DMS153 (cell line): Measurements from ENCODE around the gene PTPRH.

Experiments
- DNase-seq: peaks from one replicate; lab custom pipeline; 2025; lab: John Stamatoyannopoulos, UW

Gene PTPRH

DNA sequence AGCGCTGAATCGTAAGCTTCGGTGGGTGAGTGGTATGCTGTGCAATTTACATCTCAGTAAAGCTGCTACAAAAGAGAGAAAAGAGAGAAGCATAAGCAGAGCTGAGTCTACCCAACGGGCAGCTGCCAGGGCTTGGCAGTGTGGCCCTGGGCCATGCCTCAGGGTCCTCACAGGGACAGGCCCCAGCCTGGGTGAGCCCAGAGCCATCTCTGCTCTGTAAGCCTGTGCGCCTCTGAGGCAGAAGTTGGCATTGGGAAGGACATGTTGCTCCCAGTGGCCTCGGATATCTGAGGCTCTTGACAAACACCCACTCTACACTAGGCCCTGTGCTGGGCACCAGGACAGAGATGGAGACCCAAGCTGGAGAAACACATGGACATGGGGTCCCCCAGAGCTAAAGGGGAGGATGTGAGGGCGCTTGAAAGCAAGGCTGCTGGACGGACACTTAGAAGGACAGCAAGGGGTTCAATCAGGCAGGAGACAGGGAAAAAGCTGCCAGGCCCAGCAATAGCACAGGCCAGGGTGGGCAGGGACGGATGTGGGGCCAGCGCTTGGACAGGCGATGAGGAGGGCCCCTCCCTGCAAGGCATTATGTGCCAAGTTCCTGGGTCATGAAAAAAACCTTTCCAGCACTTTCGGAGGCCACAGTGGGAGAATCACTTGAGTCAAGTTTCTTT, 34.8 kb upstream of the PTPRH start:
- no peak for DNase-seq

DNA sequence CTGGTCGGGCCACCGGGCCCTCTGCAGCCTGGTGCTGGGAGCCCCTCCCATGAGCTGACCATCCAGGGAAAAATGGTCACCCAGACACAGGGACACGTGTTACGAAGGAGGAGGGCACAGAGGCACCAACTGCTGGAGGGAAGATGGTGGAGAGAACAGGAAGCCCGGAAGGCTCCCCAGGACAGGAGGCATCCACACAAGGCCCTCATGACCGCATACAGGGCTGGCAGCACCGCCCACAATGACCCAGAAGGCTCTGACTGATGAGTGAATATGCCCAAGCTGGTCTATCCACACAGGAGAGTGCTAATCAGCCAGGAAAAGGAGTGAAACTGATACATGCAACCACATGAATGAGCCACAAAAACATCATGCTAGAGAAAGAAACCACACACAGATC, 33.2 kb upstream of the PTPRH start:
- no peak for DNase-seq

DNA sequence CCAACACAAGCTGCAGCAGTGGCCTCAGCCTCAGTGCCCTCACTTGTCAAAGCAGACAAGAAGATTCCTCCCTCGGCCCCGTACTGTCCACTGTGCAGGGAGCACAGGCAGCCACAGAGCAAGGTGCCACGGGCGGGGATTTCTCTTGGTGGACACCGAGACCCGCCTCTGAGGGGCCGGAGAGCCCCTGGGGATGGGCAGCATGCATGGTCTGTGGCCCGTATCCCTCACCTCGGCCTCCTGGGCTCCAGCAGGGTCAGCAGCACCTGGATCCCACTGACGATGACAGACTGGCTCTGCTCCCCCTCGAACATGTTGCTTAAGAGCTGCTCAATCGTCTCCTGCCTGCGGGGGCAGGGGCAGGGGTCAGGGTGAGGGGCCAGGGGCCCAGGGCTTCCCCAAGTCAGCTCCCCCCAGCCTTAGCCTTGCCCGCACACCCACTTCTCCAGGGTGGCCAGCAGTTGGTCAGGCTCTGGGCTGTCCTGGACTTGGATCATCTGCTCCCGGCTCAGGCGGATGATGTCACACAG, 32.7 kb upstream of the PTPRH start:
- no peak for DNase-seq

DNA sequence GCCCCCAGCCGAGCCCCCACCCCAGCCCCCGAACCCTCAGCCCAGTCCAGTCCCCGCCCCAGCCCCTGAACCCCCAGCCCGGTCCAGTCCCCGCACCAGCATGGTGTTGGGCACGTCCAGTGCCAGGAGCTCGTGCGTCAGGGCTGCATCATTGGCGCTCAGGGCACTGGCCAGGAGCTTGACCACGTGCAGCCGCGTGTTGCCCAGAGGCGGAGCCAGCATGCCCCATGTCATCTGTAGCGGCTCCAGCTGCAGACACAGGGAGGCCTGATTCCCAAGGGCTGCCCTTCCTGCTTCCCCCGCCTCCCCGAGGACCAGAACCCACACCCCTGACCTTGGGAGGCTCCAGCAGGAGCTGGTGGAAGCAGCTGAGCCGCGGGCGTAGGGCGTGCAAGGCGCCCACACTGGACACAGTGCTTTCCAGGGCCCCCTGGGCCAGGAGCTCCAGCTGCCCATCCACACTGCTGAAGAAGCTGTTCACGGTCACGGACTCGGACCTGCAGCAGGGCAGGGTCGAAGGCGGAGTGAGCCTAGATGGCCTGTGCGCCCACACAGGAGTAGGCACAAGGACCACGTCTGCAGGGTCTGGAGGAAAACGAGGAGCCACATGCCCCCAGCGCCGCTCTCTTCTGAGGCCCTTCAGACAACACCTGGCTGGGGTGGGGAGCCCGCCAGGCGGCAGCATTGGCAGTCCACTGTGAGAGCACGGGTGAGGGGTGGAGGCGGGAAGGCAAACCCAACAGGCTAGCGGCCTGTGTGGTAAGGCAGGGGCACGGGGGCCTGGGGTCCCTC, 32.0 kb upstream of the PTPRH start:
- DNase-seq = no peak

DNA sequence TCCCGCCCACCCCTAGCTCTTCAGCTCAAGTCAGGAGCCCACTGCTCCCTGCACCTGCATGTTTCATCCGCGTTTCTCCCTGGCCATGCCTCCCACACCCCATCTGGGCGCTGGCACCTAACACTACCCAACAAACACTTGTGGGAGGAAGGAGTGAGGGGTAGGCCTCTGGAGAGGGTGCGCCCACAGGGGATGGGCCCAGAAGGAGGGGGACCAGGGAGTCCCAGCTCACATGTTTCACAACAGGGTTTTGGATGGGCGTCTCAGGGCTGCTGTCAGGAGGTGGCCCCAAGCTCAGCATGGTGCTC, 31.4 kb upstream of the PTPRH start:
- DNase-seq = no peak

DNA sequence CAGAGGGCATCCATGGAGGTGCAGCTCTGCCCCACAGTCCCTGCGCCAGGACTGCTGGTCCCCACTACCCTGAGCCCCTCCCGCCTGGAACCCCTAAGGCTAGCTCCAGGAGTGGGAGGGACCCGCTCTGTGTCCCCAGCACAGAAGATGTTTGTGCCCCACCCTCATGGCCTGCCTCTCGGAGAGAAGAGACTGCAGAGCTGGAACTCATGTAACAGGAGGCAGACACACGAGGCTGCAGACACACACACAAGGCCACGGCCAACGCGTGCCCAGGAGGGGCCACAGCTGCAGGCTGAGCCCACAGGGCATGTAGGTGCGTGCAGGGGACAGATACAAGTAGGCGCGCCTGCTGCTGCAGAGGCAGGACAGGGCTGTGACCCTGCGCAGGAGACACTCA, 29.7 kb upstream of the PTPRH start:
- no peak for DNase-seq

DNA sequence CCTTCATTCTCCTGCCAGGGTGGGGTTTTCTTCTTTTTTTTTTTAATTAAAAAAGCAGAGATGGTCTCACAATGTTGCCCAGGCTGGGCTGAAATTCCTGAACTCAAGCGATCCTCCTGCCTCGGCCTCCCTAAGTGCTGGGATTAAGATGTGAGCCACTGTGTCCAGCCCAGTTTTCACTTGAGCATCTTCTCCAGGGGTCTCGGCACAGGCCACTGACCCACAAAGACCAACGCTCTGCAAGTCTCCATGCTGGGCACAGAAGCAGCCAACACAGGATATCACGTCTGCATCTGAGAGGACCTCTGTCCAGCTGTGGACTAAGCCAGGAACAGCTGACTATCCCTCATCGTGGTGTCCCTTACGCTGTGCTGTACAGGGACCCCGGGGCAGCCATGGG, 28.7 kb upstream of the PTPRH start:
- no peak for DNase-seq

DNA sequence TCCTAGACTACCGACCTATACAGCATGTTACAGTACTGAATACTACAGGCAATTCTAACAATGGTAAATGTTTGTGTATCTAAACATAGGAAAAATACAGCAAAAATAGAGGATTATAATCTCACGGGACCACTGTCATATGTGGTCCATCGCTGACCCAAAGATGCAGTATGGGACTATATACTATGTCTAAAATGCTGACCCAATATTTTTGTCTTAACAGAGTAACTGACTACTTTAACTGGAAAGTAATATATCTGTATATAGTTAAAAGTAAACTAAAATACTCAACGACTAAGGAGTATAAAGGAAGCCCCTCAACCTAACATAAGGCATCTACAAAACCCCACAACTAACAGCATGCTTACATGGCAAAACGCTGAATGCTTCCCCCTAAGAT, 23.7 kb upstream of the PTPRH start:
- no peak for DNase-seq

DNA sequence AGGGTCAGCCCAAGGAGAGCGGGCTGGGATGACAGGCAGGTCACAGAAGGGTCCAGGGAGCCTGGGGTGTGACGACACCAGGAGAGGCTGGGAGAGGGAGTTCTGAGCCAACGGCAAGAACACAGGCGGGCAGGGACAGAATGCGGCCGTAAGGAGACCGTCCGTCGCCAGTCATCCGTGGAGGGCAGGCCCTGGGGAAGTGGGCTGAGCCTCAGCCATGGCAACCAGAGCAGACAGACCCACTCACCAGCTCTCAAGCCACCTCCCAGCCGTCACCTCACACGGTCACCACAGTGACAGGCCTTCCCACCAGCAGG, 22.9 kb upstream of the PTPRH start:
- no peak for DNase-seq

DNA sequence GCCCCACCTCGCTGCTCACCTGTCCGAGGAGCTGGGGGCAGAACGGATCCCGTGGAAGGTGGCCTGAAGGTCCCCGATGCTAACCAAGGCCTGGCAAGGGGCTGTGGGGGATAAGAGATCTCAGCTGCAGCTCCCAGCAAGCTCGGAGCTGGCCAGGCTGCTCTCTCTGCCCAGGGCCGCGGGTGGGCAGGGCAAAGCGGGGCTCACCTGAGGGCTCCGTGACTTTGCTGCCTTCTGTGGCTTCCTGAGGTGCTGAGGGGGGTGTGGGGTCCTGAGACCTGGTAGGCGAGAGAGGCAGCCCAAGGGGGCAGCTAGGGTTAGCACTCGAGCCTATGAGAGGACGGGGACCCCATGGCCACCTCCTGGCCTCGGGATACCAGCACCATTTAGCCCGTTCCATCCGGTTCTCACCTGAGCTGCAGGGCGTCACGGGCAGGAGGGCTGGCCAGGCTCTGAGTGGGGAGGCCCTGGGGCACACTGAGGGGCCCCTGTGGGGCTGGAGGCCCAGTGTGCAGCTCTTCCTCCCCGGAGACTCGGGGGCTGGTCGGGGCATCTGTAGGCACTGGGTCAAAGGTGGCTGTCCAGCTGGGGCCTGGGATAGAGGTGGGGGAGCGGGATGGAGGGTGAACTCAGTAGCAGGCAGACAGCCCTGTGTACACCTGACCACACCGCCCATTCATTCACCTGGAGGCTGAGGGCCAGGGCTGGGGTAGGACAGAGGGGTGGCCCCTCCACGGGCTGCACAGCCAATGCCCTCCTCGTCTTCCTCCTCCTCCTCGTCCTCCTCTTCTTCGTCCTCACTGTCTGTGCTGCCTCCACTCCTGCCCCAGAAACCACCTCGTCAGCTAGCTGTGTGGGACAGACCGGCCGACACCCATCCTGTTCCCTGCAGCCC, 22.3 kb upstream of the PTPRH start:
- DNase-seq = no peak

DNA sequence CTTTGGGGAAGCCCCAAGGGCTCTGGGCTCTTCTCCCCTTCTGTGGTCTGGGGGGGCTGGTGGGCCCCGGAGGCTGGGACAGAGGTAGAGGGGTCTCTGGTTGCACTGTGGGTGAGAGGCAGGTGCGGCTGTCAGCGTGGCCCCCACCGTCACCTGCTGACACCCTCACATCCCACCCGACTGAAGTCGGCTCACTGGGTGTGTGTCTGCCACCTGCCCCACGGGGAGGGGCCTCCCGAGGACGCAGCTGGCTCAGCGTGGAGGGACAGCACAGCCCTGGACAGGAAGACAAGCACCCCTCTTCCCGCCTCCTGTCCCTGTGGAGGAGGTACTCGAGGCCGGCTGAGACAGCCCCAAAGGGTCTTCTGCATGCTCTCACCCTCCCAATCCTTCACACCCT, 21.5 kb upstream of the PTPRH start:
- no peak for DNase-seq

DNA sequence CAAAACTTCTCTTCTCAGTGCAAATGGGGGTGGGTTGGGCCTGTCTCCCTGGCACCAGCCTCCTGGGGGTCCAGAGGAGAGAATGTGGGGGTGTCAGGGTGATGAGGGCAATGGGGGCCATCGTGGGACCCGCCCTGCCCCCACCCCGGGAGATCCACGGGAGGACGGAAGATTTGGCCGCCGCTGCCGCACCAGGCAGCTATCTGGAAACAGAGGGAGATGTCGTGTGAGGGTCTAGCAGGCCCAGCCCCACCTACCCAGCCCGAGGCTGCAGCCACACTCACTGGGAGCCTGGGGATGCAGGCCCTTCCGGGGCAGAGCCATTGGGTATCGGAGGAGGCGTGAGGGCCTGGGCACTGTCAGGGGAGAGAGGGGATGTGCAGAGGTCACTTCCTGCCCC, 21.0 kb upstream of the PTPRH start:
- DNase-seq = no peak

DNA sequence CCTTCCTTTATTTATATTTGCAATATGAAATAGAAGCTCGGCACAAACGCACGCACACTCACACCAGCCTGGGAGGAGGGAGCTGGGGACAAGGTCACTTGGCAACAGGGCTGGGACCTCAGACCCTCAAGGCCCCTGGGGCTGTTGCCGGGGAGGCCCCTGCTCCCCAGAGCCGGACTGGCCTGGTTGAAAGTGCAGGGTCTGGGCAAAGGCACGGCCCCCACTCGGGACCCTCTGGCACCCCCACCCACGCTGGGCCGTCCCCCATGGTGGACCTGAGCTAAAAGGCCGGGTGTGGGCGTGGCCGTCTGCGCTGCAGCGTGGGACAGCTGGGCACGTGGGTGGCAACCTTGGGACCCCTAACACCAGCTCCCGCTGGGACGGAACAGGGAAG, 20.5 kb upstream of the PTPRH start:
- DNase-seq = no peak

DNA sequence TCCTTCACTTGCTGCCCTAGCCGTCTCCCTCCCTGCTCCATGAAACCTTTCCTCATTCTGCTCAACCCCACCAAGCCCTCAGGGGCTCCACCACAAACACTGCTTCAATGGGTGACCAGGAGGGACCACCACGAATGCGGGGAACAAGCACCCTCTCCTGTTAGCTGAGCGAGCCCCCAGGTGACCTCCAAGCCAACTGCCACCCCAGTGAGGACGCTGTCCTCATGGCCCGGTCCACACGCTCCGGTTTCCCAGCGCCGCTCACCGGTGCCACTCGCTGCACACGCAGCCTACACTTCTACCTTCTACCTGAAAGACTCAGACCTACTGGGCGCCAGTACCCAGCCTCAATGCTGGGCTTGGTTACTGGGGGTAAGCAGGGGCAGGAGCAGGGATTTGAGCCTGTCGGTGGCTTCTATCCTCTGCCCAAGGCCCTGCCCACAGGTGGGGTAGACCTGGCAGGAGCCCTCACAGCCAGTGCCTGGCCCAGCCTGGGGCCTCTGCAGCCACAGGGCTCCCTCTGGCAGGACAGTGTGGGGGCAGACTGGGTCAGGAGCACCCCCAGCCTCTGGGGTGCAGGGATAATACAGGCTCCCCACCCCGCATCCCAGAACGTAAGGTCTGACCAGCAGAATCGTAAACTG, 20.0 kb upstream of the PTPRH start:
- no peak for DNase-seq

DNA sequence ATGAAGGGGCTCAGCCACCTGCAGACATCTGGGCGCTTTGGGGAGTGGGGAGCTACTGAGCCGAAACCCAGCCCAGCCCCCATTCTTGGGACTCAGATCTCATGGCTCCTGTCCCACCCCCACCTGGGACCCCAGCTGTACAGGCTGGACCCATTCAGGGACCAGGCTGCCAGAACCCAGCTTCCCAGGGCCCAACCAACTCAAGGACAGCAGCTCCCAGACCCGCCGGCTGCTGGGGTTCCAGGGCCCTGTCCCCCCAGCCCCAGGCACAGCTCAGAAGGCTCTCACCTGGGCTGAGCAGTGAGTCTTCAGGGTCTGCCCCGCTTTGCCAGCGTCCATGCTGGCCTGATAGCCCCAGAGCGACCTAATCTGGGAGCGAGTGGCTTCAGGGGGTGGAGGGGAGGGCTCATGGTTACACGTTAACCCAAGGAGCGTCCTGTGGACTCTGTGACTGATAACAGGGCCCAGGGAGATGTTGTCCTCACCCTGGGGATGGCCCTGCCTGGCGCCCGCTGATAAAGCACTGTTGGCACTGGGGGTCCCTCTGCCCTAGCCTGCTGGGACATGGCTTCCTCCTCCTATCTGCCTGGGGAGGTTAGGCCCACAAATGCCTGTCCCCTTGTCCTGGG, 19.2 kb upstream of the PTPRH start, which contains the start of gene TMEM86B:
Gene TMEM86B (minus strand): TSS at position 361 of the 629 bp plus-strand sequence. CDS start 22 bp downstream, at position 339.
- DNase-seq = no peak

DNA sequence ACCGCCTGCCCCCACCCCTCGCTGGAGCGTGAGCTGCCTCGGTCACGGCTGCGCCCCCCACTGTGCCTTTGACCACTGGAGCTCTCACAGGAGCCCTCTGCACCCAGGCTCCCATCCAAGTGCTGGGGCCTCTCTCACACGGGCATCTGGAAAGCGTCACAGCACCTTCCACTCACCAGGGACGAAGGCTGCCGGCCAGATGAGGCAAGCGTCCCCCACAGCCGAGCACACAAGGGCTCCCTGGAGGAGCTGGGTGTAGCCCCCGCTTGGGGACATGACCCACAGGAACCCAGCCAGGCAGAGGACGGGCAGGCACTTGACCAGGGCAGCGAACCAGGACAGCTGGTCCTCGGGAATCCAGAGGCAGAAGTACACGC, 18.7 kb upstream of the PTPRH start:
- no peak for DNase-seq

DNA sequence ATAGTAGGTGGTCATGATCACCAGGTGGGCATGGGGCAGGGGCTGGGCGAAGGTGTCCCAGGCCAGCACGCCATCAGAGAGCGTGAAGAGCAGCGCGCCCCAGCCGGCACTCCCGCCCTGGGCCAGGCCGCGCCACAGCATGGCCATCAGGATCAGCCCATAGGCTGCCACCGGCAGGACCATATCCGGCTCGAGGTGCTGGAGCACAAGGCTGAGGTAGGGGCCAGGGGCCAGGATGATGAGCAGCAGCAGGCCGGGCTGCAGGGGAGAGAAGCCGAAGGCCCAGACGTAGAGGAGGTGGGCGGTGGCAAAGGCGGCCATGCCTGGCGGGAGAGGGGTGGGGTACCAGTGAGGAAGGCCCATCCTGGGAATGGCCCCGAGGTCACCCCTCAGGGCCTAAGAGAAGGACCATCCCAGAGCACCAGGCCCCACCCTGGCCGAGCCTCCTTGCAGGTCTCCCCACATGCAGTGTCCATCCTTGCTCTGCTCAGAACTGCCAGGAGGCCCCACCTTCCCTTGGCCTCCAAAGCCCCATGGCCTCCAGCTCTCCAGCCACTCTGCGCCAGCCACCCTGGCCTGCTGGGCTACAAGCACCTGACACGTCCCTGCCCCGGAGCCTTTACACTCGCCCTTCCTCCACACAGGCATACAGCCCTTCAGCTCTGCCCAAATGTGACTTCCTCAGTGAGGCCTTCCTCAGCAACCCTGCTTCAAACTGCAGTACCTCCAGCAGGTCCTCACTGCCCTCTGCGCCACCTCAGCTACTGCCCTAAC, 18.1 kb upstream of the PTPRH start:
- DNase-seq = no peak

DNA sequence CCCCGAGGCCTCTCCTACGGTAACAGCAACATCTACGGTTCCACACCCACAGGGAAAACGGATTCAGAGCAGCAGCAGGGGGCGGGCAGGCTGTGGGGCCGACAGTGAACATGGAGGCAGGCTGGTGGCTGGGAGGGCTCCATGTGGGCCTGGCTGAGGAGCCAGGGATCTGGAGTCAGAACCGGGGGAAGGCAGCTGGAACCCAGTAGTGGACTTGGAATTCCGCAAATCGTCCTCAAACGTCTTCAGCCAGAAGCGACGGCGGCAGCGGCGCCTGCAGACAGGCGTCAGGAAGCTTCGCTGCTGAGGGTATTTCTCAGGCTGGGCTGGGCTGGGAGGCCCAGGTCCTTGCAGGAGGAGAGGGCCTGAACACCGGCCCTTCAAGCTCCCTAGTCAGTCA, 17.5 kb upstream of the PTPRH start:
- no peak for DNase-seq

DNA sequence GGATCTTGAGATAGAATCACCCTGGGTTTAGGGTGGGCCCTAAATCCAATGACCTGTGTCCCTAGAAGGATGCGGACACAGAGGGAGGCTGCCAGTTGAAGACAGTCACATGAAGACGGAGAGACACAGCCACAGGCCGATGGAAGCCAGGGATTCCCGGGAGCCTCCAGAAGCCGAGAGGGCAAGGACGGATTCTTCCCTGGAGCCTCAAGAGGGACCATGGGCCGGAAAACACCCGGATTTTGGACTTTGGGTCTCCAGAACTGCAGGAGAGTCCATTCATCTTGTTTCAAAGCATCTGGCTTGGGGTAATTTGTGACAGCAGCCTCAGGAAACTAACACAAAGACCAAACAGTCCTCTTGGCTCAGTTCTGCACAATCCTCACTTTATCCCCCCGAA, 17.0 kb upstream of the PTPRH start:
- no peak for DNase-seq

DNA sequence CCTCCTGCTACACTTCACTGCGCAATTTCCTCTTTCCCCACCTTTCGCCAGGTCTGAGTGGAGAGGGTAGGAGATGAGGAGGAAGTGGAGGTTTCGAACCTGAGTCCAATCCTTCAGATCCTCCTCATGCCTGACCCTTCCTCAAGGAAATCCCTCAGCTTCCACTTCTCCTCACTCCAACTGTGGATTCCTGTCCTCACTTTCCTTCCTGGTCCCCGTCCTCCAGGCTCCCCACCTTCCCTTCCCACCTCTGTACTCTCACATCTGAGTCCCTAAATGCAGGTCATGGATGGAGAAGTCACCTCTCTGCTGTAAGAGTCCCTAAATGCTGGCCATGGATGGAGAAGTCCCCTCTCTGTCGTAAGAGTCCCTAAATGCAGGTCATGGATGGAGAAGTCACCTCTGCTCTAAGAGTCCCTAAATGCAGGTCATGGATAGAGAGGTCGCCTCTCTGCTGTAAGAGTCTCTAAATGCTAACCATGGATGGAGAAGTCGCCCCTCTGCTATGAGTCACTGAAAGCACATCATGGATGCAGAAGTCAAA, 16.2 kb upstream of the PTPRH start:
- DNase-seq = no peak
